COLO668 (cell line): ENCODE measurements around the gene CYTH3.
A peak's percentile ranks its signal among the peaks of the same experiment; 100 is the strongest.

Experiments used
- DNase-seq: peaks from one replicate; lab custom pipeline; 2025; ENCODE audit not compliant: unreplicated experiment; lab: John Stamatoyannopoulos, UW

Gene CYTH3

GRCh38 chr7:6168477-6168868 is 104.0 kb downstream of the CYTH3 start:
- no peak for DNase-seq

- no peak for DNase-seq
Measured at GRCh38 chr7:6167587-6168476, 104.6 kb downstream of the CYTH3 start.

- no peak for DNase-seq
Measured at GRCh38 chr7:6167004-6167551, 105.3 kb downstream of the CYTH3 start.

- no peak for DNase-seq
Measured at GRCh38 chr7:6166443-6166891, 106.0 kb downstream of the CYTH3 start.

GRCh38 chr7:6165521-6166320 is 106.7 kb downstream of the CYTH3 start:
- DNase-seq = no peak

- DNase-seq = no peak
Measured at GRCh38 chr7:6165075-6165474, 107.3 kb downstream of the CYTH3 start.

GRCh38 chr7:6164491-6164890 is 107.9 kb downstream of the CYTH3 start:
- DNase-seq = no peak

GRCh38 chr7:6164010-6164409 is 108.4 kb downstream of the CYTH3 start:
- DNase-seq = no peak

- DNase-seq = no peak
Measured at GRCh38 chr7:6163402-6163801, 109.0 kb downstream of the CYTH3 start.

GRCh38 chr7:6162650-6163366 is 109.6 kb downstream of the CYTH3 start:
- DNase-seq = no peak

GRCh38 chr7:6162331-6162620 is 110.1 kb downstream of the CYTH3 start:
- no peak for DNase-seq

GRCh38 chr7:6161463-6162330 is 110.7 kb downstream of the CYTH3 start:
- no peak for DNase-seq

GRCh38 chr7:6160191-6160623 is 112.2 kb downstream of the CYTH3 start:
- DNase-seq = peak; percentile 37

- no peak for DNase-seq
Measured at GRCh38 chr7:6159524-6160031, 112.8 kb downstream of the CYTH3 start.

GRCh38 chr7:6159097-6159483 is 113.3 kb downstream of the CYTH3 start:
- DNase-seq = no peak

- DNase-seq = no peak
Measured at GRCh38 chr7:6158424-6159096, 113.9 kb downstream of the CYTH3 start.

GRCh38 chr7:6157685-6158423 is 114.6 kb downstream of the CYTH3 start:
- no peak for DNase-seq

- DNase-seq = no peak
Measured at GRCh38 chr7:6156734-6157133, 115.7 kb downstream of the CYTH3 start.

GRCh38 chr7:6155596-6155995 is 116.8 kb downstream of the CYTH3 start:
- DNase-seq = no peak
